ENCODE results near the gene TMEM94.

Gene TMEM94

DNA sequence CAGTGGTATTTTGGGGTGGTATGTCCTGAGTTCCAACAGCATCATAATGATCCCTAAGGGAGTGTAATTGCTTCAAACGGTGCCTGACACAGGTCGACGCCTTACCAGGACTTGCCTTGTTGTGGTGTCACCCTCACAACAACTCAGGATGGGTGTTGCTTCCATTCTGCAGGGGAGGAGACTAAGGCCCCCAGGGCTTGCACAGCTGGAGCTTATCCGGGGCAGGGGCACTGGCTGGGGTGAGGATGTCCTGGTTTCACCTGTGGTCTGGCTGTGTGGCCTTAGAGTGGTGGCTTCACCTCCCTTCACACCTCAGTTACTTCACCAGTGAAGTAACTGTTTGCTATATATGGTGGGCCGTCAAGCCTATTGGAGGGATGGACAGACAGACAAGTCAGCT is 92.4 kb downstream of the TMEM94 start:
- Histone ChIP-seq H3K9me3 (ENCODE audit: control insufficient read depth, low read length) (no peaks in the 10 kb centered on the region), H3K4me3 (ENCODE audit: low read depth, low read length) (no peak overlapping the region), H3K27ac (peak overlapping the region; percentile 100), H3K36me3 (ENCODE audit: control insufficient read depth, insufficient read depth, low read length) (no peaks in the 10 kb centered on the region), H3K79me2 (no peaks in the 10 kb centered on the region), H3K9ac (no peak overlapping the region), H3K27me3 (ENCODE audit: control insufficient read depth, insufficient read depth, low read length) (no peaks in the 10 kb centered on the region), H2AFZ (peak overlapping the region; percentile 93), H3K4me1 (peaks cover 23% of the 10 kb centered on the region), H3K4me2 (ENCODE audit: low read length) (no peak overlapping the region)
- TF ChIP-seq, protein P1, sequence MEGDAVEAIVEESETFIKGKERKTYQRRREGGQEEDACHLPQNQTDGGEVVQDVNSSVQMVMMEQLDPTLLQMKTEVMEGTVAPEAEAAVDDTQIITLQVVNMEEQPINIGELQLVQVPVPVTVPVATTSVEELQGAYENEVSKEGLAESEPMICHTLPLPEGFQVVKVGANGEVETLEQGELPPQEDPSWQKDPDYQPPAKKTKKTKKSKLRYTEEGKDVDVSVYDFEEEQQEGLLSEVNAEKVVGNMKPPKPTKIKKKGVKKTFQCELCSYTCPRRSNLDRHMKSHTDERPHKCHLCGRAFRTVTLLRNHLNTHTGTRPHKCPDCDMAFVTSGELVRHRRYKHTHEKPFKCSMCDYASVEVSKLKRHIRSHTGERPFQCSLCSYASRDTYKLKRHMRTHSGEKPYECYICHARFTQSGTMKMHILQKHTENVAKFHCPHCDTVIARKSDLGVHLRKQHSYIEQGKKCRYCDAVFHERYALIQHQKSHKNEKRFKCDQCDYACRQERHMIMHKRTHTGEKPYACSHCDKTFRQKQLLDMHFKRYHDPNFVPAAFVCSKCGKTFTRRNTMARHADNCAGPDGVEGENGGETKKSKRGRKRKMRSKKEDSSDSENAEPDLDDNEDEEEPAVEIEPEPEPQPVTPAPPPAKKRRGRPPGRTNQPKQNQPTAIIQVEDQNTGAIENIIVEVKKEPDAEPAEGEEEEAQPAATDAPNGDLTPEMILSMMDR (IDR thresholded peaks at IDR 0.05): no peak
